Measurements from ENCODE around the gene TLCD3B. TPM values are rescaled to one million over a fixed set of nuclear protein-coding genes. Genes with fewer than 3 reads are reported as not detected.
"Not testable (repeated sequence)": the region's sequence is repeated elsewhere in the genome, so short reads cannot be mapped to it uniquely, and the experiment has no call there.

Gene TLCD3B
- total and polyA plus RNA-seq, 12 donors: 0.11 to 10.6 (median 0.72) TPM; not detected in 3

DNA sequence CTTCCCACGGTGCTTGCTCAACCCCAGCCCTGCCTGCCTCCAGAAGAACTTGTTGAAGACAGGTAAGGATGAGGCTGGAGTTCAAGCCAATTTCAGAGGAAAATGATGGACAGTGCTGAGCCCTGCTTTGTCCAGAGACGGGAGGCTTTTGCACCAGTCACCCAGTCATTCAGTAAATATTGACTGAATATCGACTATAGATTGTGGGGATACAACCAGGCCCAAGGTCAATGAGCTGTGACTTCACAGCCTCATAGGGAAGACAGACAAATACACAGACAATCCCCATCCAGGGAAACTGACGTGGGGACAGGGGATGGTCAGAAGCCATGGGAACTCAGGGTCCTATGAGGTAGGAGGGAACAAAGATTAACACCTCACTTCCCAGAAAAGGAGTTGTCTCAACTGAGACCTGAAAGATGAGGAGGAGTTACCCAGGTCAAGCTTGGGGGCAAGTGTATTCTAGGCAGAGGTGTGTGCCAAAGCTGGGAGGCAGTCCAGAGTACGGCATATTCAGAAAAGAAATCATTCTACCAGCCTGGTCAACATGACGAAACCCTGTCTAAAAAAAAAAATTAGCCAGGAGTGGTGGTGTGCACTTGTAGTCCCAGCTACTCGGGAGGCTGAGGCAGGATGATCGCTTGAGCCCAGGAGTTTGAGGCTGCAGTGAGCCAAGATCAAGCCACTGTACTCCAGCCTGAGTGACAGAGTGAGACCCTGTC is 14.4 kb downstream of the TLCD3B start:
- H3K9me3 ChIP-seq (replicated peaks in 1 of 3): no peaks in the 10 kb centered on the region
- DNase-seq: no peak
- no peak for TF ChIP-seq POLR2A (IDR thresholded peaks at IDR 0.05)
- TF ChIP-seq, protein P1, sequence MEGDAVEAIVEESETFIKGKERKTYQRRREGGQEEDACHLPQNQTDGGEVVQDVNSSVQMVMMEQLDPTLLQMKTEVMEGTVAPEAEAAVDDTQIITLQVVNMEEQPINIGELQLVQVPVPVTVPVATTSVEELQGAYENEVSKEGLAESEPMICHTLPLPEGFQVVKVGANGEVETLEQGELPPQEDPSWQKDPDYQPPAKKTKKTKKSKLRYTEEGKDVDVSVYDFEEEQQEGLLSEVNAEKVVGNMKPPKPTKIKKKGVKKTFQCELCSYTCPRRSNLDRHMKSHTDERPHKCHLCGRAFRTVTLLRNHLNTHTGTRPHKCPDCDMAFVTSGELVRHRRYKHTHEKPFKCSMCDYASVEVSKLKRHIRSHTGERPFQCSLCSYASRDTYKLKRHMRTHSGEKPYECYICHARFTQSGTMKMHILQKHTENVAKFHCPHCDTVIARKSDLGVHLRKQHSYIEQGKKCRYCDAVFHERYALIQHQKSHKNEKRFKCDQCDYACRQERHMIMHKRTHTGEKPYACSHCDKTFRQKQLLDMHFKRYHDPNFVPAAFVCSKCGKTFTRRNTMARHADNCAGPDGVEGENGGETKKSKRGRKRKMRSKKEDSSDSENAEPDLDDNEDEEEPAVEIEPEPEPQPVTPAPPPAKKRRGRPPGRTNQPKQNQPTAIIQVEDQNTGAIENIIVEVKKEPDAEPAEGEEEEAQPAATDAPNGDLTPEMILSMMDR (IDR thresholded peaks at IDR 0.05): no peak
- no peak overlapping the region for H3K4me3 ChIP-seq
- H3K27ac ChIP-seq: no peak overlapping the region
- H3K36me3 ChIP-seq (replicated peaks in 1 of 2): no peaks in the 10 kb centered on the region
- H3K4me1 ChIP-seq (replicated peaks in 1 of 2): no peaks in the 10 kb centered on the region
- intact Hi-C loops (cut with DNase I): no loop called here
- peaks cover 2% of the 10 kb centered on the region for H3K27me3 ChIP-seq
- WGBS, 4 donors: 66 to 81% (median 70%) methylated on average over 8 of the region's 8 CpGs

DNA sequence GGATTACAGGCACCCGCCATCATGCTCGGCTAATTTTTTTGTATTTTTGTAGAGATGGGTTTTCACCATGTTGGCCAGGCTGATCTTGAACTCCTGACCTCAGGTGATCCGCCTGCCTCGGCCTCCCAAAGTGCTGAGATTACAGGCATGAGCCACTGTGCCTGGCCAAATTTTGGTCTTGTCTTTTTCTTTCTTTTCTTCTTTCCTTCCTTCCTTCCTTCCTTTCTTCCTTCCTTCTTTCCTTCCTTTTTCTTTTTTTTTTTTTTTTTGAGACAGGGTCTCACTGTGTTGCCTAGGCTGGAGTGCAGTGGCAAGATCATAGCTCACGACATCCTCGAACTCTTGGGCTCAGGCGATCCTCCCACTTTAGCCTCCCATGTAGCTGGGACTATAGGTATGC is 15.6 kb downstream of the TLCD3B start:
- intact Hi-C loops (cut with DNase I); H3K9me3 ChIP-seq (replicated peaks in 1 of 3): not testable (repeated sequence)
- WGBS, 4 donors: 85 to 88% (median 86%) methylated on average over 7 of the region's 7 CpGs

DNA sequence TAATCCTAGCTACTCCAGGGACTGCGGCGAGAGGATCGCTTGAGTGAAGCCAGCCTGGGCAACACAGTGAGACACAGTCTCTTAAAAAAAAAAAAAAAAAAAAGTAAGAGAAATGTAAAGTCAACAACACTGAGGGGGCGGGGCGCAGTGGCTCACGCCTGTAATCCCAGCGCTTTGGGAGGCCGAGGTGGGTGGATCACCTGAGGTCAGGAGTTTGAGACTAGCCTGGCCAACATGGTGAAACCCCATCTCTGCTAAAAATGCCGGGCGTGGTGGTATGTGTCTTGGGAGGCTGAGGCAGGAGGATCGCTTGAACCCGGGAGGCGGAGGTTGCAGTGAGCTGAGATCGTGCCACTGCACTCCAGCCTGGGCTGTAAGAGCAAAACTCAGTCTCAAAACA is 18.5 kb downstream of the TLCD3B start:
- H3K27ac ChIP-seq; H3K36me3 ChIP-seq (replicated peaks in 1 of 2); intact Hi-C loops (cut with DNase I); H3K9me3 ChIP-seq (replicated peaks in 1 of 3); H3K4me3 ChIP-seq; DNase-seq: not testable (repeated sequence)
- peaks cover 11 to 12% of the 10 kb centered on the region in 2 donors for H3K4me1 ChIP-seq (replicated peaks in 1 of 2)
- H3K27me3 ChIP-seq: peaks cover 22% of the 10 kb centered on the region
- WGBS, 4 donors: 87 to 95% (median 92%) methylated on average over 14 of the region's 14 CpGs

More for the DNA sequence above, 15.6 kb downstream of the TLCD3B start:
- Histone ChIP-seq H3K4me1 (replicated peaks in 1 of 2) (peaks cover 11 to 12% of the 10 kb centered on the region in 2 donors), H3K27me3 (peaks cover 13% of the 10 kb centered on the region)
- not testable (repeated sequence) for H3K4me3 ChIP-seq; H3K27ac ChIP-seq; DNase-seq; H3K36me3 ChIP-seq (replicated peaks in 1 of 2)

DNA sequence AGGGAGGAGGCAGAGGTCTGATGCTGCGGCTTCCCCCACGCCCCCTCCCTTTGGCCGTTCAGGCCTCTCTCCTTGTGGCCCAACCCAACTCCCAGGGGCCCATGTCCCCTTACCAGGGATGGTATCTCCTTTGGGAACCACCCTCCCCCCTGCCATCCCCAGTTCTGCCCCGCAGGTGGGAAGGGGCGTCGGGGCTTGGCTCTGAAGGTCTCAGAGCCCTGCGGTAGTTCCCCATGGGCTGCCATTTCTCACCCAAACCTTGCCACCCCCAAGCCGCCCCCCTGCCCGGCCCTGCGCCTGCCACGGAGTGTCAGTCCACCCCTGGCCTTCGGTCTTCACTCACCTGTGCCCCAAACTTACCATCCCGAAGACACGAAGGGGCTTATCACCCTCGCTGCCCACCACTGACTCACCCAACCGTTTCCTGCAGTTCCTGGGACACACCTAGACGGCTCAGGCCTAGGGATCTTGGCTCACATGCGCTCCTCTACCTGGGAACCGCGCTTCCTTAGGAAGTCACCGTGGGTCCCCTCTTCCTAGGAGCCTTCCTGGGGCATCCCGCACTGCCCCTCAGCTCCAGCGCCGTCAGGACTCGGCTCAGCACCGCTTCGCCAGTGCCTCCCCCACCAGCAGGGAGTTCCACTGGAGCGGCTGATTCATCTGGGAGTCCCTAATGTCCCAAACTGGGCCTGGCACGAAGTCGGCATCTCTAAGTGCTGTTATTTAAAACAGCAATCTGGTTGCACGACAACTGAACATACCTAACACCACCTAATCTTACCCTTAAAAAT is 19.2 kb downstream of the TLCD3B start:
- TF ChIP-seq POLR2A (IDR thresholded peaks at IDR 0.05): no peak
- TF ChIP-seq, protein P1 (IDR thresholded peaks at IDR 0.05): no peak
- intact Hi-C loops (cut with DNase I): no loop called here
- Histone ChIP-seq H3K27ac (no peak overlapping the region), H3K4me1 (replicated peaks in 1 of 2) (peaks cover 11 to 12% of the 10 kb centered on the region in 2 donors), H3K36me3 (replicated peaks in 1 of 2) (no peaks in the 10 kb centered on the region), H3K4me3 (no peak overlapping the region), H3K27me3 (peaks cover 22% of the 10 kb centered on the region), H3K9me3 (replicated peaks in 1 of 3) (no peaks in the 10 kb centered on the region)
- whole genome bisulfite sequencing, 4 donors: 47 to 75% (median 49%) methylated on average over 17 to 31 of the region's 31 CpGs
- no peak for DNase-seq
